GM12872 (cell line): ENCODE data around the gene SLC13A4.

ENCODE experiments used
- TF ChIP-seq, protein P1 (sequence below): IDR thresholded peaks from 3 replicates; pipeline ENCODE4 v1.5.1; 2011; ENCODE audit warnings: low read depth, mild to moderate bottlenecking, low read length, moderate library complexity; ENCODE audit not compliant: insufficient read depth

Gene SLC13A4

DNA sequence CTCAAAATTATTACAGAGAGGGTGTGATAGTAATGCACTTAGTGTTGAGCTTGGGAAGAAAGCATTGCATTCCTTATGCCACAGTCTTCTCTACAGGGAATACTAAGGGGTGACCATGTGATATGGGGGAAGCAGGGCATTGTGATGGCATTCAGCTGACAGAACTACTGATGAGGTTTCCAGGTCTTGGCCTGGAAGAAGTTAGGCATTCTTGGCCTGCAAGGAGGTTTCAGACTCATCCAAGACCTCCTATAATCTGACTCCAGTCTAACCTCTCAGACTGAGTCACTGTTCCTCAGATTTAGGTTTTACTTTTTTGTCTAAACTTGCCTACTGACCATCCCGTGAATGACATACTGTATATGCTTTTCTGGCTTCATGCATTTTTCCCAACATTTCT, 57.8 kb downstream of the SLC13A4 start:
- TF ChIP-seq, protein P1, sequence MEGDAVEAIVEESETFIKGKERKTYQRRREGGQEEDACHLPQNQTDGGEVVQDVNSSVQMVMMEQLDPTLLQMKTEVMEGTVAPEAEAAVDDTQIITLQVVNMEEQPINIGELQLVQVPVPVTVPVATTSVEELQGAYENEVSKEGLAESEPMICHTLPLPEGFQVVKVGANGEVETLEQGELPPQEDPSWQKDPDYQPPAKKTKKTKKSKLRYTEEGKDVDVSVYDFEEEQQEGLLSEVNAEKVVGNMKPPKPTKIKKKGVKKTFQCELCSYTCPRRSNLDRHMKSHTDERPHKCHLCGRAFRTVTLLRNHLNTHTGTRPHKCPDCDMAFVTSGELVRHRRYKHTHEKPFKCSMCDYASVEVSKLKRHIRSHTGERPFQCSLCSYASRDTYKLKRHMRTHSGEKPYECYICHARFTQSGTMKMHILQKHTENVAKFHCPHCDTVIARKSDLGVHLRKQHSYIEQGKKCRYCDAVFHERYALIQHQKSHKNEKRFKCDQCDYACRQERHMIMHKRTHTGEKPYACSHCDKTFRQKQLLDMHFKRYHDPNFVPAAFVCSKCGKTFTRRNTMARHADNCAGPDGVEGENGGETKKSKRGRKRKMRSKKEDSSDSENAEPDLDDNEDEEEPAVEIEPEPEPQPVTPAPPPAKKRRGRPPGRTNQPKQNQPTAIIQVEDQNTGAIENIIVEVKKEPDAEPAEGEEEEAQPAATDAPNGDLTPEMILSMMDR, result no peak

DNA sequence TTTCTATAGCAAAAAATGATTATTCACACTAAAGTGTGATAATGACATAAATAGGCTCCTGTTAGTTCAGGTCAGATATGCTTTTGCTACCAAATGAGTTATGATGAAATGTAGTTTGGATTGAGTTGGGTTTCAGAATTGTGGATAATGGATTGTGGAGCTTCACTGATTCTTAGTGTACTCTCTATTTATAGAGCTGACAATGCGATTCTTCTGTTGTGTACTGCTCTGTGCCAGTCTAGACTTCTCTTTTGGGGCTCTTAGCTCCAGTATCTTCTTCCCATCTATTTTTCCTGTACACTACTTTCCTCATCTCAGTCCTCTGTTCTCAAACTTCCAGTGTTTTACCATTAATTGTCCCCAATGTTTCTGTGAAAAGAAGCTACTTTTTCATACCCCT, 58.2 kb downstream of the SLC13A4 start:
- TF ChIP-seq, protein P1, result no peak

DNA sequence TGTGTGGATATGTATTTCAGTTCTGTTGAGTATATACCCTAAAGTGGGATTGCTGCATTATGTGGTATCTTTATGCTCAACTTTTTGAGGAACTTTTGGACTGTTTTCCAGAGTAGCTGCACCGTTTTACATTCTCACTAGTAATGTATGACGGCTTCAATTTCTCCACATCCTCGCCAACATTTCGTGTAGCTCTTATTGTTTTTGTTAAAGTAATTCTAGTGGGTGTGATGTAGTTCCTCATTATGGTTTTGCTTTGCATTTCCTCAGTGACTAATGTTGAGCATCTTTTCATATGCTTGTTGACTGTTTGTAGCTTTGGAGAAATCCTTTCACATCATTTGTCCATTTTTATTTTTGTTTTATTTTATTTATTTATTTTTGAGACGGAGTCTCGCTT, 61.1 kb downstream of the SLC13A4 start:
- TF ChIP-seq, protein P1, result no peak

DNA sequence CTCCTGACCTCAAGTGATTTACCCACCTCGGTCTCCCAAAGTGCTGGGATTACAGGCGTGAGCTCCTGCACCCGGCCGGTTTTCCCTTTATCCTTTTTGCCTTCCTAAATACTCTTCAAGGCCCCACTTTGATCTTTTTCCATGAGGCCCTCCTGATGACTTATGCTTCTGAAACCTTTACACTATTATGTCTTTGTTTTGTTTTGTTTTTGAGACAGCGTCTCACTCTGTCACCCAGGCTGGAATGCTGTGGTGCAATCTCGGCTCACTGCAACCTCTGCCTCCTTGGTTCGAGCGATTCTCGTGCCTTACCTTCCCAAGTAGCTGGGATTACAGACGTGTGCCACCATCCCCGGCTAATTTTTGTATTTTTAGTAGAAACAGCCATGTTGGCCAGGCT, 61.8 kb downstream of the SLC13A4 start:
- TF ChIP-seq, protein P1, result no peak

DNA sequence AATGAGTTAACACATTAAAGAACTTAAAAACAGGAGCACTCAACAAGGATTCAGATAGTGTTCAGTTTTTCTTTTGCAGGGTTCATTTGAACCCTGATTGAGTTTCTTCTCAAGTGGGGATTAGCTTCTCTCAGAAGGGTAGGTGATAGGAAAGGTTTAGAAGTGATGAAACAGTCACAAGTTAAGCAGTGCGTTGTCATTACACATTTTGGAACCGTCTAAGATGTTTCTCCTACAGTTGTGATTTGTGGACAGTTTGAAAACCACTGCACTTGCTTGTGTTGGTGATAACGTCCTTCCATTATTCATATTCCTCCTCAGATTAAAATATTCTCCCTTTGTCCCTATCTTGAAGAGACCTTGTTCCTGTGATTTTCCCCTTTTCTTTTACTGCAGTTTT, 62.9 kb downstream of the SLC13A4 start:
- TF ChIP-seq, protein P1, result no peak

DNA sequence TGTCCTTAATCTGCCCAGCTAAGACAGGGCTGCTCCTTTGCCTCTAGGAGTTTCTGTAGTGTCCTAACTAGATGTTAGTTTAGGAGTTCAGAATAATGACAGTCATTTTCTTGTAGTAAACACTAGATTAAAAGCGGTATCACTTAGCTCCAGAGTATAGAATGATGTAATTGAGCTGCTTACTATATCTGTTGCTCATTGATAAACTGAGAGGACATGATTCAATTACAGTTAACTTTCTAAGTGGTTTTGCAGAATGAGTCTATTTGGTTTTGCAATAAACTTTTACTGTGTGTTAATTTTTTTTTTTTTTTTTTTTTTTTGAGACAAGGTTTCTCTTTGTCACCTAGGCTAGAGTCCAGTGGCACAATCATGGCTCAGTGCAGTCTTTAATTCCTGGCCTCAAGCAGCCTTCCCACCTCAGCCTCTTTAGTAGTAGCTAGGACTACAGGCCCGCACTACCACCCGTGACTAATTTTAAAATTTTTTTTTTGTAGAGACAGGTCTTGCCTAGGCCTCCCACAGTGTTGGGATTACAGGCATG, 63.9 kb downstream of the SLC13A4 start:
- TF ChIP-seq, protein P1, result no peak

DNA sequence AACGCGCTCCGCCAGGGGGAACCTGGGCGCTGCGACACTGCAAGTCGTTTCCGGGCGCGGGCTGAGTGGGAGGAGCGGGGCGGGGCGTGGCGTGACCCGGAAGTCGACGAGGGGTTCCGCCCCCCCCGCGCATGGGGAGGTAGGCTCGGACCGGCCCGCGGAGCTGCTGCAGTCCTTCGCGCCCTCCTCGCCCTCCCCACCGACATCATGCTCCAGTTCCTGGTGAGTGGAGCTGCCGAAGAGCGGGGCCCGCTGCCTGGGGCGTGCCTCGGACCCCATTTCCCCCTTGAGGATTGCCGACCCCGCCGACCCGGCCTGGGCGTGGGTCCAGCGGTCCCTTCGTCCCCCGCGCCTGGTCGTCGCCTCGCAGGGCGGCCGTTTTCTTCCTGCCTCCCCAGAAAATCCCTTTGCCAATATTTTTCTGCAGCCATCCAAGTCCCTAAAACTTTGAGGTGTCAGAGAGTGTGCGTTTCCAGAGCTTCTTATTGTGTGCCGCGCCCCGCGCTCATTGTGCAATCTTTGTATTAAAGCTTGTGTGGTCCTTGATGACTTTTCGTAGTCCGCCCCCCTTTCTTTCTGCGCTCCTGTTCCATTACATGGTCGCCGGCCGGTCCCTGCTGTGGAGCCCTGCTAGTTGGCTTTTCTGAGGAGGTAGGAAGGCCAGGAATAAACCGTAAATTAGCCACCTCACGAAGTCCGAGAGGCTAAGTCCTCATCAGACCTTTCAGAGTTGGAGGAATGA, 65.4 kb downstream of the SLC13A4 start, which contains the start of gene STMP1:
Gene STMP1, plus strand, starts transcription at position 142 of the 742 bp plus-strand sequence.
- TF ChIP-seq, protein P1, result peak; percentile 54; the same call in 2 of the 3 replicates

DNA sequence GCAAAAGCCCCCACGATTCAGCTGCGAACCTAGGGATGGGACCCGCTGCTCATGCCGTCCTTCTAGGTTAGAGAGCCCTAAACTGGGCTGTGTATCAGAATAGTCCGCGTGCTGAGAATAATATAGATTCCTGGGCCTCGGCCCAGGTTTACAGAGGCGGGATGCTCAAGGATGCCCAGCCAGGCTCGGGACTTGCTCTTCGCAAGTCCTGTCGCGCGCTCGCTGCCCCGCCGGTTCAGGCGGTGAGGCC, 65.9 kb downstream of the SLC13A4 start:
- TF ChIP-seq, protein P1, result no peak
